Coronary artery (tissue), 2 donors: ENCODE data around the gene MGST2.

Experiments
- DNase-seq: peaks from one replicate; pipeline ENCODE4 v3.0.0-alpha.2; 2017; ENCODE audit warnings: low spot score
- H3K27ac ChIP-seq, 2 donors: fragments of 200-600 bp; sonication (generic); one replicate each; pipeline ENCODE4 v1.5.1; 2016 to 2019
- H3K4me3 ChIP-seq: fragments of 200-600 bp; sonication (generic); 2 replicates; pipeline ENCODE4 v1.5.1; 2016; ENCODE audit warnings: mild to moderate bottlenecking, moderate library complexity
- TF ChIP-seq, protein P1 (sequence below): fragments of 200-600 bp; sonication (generic); IDR thresholded peaks from one replicate; pipeline ENCODE4 v1.5.1; 2019; ENCODE audit warnings: antibody characterized with exemption

The MGST2 gene

GRCh38 chr4:139704915-139705485 is 39.4 kb downstream of the MGST2 start:
- Histone ChIP-seq H3K27ac (no peak overlapping the region), H3K4me3 (no peak overlapping the region)
- TF ChIP-seq, protein P1, sequence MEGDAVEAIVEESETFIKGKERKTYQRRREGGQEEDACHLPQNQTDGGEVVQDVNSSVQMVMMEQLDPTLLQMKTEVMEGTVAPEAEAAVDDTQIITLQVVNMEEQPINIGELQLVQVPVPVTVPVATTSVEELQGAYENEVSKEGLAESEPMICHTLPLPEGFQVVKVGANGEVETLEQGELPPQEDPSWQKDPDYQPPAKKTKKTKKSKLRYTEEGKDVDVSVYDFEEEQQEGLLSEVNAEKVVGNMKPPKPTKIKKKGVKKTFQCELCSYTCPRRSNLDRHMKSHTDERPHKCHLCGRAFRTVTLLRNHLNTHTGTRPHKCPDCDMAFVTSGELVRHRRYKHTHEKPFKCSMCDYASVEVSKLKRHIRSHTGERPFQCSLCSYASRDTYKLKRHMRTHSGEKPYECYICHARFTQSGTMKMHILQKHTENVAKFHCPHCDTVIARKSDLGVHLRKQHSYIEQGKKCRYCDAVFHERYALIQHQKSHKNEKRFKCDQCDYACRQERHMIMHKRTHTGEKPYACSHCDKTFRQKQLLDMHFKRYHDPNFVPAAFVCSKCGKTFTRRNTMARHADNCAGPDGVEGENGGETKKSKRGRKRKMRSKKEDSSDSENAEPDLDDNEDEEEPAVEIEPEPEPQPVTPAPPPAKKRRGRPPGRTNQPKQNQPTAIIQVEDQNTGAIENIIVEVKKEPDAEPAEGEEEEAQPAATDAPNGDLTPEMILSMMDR: no peak
- no peak for DNase-seq

GRCh38 chr4:139709660-139710059 is 44.0 kb downstream of the MGST2 start:
- H3K27ac ChIP-seq: no peak overlapping the region
- no peak overlapping the region for H3K4me3 ChIP-seq
- no peak for DNase-seq
- TF ChIP-seq, protein P1: no peak

DNA sequence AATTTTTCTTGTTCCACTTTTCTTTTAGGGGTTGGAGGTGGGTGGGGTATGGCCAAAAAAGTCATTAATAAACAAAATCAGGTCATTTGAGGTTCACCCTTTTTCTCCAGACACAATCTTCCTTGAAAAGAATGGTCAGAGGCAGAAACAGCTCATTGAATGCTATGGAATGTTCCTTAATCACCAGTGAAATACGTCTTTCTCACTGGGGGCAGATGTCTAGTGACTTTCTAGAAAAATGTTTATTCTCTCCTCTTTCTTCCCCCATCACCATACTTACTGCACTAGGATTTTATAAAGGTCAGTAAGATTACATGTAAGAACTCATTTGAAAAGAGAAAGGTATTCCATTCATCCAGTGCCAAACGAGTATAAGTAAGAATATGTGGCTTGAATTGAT is 44.5 kb downstream of the MGST2 start:
- no peak overlapping the region for H3K27ac ChIP-seq
- TF ChIP-seq, protein P1: no peak
- H3K4me3 ChIP-seq: no peak overlapping the region
- no peak for DNase-seq

DNA sequence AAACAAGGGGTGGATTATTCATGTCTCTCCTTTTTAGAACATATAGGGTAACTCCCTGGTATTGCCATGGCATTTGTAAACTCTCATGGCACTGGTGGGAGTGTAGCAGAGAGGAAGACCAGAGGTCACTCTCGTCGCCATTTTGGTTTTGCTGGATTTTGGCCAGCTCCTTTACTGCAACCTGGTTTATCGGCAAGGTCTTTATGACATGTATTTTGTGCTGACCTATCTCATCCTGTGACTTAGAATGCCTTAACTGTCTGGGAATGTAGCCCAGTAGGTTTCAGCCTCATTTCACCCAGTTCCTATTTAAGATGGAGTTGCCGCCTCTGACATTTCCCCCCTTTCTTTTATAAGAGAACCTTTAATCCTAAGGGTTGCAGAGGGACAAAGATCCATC is 45.8 kb downstream of the MGST2 start:
- Histone ChIP-seq H3K27ac (peak overlapping the region; percentile 14 to 64), H3K4me3 (no peak overlapping the region)
- no peak for DNase-seq
- TF ChIP-seq, protein P1: no peak

- Histone ChIP-seq H3K4me3 (no peak overlapping the region), H3K27ac (peak overlapping the region; percentile 10 to 64)
- TF ChIP-seq, protein P1: no peak
- no peak for DNase-seq
Measured at GRCh38 chr4:139712882-139713281, 47.3 kb downstream of the MGST2 start.

- TF ChIP-seq, protein P1: no peak
- DNase-seq: no peak
- Histone ChIP-seq H3K27ac (peak overlapping the region; percentile 50 to 68), H3K4me3 (no peak overlapping the region)
Measured at GRCh38 chr4:139715746-139716391, 50.2 kb downstream of the MGST2 start.

GRCh38 chr4:139718358-139718757 is 52.7 kb downstream of the MGST2 start:
- TF ChIP-seq, protein P1: no peak
- H3K27ac ChIP-seq: no peak overlapping the region
- DNase-seq: no peak
- no peak overlapping the region for H3K4me3 ChIP-seq
